ENCODE data around the gene PSD4.

The PSD4 gene

GRCh38 chr2:113225263-113226259 lies 51.8 kb downstream of the PSD4 start:
- no peak overlapping the region for H3K4me3 ChIP-seq (ENCODE audit: low read depth, low read length)
- TF ChIP-seq CTCF (IDR thresholded peaks at IDR 0.05; ENCODE audit: low read depth, low read length, missing control alignments): no peak
- DNase-seq (ENCODE audit: low read depth): no peak

- TF ChIP-seq CTCF (IDR thresholded peaks at IDR 0.05; ENCODE audit: low read depth, low read length, missing control alignments): no peak
- DNase-seq (ENCODE audit: low read depth): no peak
- no peak overlapping the region for H3K4me3 ChIP-seq (ENCODE audit: low read depth, low read length)
Observed at GRCh38 chr2:113226462-113226861, 52.7 kb downstream of the PSD4 start.

- no peak overlapping the region for H3K4me3 ChIP-seq (ENCODE audit: low read depth, low read length)
- TF ChIP-seq CTCF (IDR thresholded peaks at IDR 0.05; ENCODE audit: low read depth, low read length, missing control alignments): no peak
- DNase-seq (ENCODE audit: low read depth): no peak
Observed at GRCh38 chr2:113227290-113227689, 53.5 kb downstream of the PSD4 start.

- no peak overlapping the region for H3K4me3 ChIP-seq (ENCODE audit: low read depth, low read length)
- no peak for TF ChIP-seq CTCF (IDR thresholded peaks at IDR 0.05; ENCODE audit: low read depth, low read length, missing control alignments)
- no peak for DNase-seq (ENCODE audit: low read depth)
Observed at GRCh38 chr2:113227698-113228097, 53.9 kb downstream of the PSD4 start.

GRCh38 chr2:113228351-113228750 lies 54.6 kb downstream of the PSD4 start:
- H3K4me3 ChIP-seq (ENCODE audit: low read depth, low read length): no peak overlapping the region
- TF ChIP-seq CTCF (IDR thresholded peaks at IDR 0.05; ENCODE audit: low read depth, low read length, missing control alignments): no peak

GRCh38 chr2:113228991-113229716 lies 55.4 kb downstream of the PSD4 start:
- no peak overlapping the region for H3K4me3 ChIP-seq (ENCODE audit: low read depth, low read length)
- TF ChIP-seq CTCF (IDR thresholded peaks at IDR 0.05; ENCODE audit: low read depth, low read length, missing control alignments): no peak
- no peak for DNase-seq (ENCODE audit: low read depth)

More at GRCh38 chr2:113228351-113228750, 54.6 kb downstream of the PSD4 start:
- no peak for DNase-seq (ENCODE audit: low read depth)
